ENCODE measurements around the gene KCMF1. TPM values are rescaled to one million over a fixed set of nuclear protein-coding genes. Genes with fewer than 3 reads are reported as not detected.

Gene KCMF1
- total RNA-seq, 1 donor from 2014 or later, result 62.1 TPM

- Mint-ChIP-seq H3K4me3 (ENCODE audit: low read depth) (no peak overlapping the region), H3K27ac (no peak overlapping the region), H3K4me1 (ENCODE audit: low read depth) (no peaks in the 10 kb centered on the region), H3K27me3 (no peaks in the 10 kb centered on the region), H3K36me3 (ENCODE audit: insufficient read depth) (no peaks in the 10 kb centered on the region), H3K9me3 (ENCODE audit: low read depth) (peaks cover 4% of the 10 kb centered on the region)
- no peak for DNase-seq (ENCODE audit: low spot score, unreplicated experiment)
- TF ChIP-seq CTCF (IDR thresholded peaks at IDR 0.05; ENCODE audit: unreplicated experiment), result no peak
Measured at GRCh38 chr2:85106489-85107180, 135.7 kb downstream of the KCMF1 start.

Other genes starting within 250 kb of the KCMF1 start
- 1.4 and 2.0 TPM in 2 replicates for gene TRABD2A, start 90.1 kb upstream of the KCMF1 start, total RNA-seq
- 2,013 and 2,136 TPM in 2 replicates for gene TMSB10, start 65.5 kb upstream of the KCMF1 start, total RNA-seq
- gene TCF7L1, start 162.2 kb downstream of the KCMF1 start, total RNA-seq, result 57.2 and 62.7 TPM in 2 replicates